ENCODE data around the gene INPP4B. TPM values are rescaled to one million over a fixed set of nuclear protein-coding genes. Genes with fewer than 3 reads are reported as not detected.
"Not testable (repeated sequence)": the region's sequence is repeated elsewhere in the genome, so short reads cannot be mapped to it uniquely, and the experiment has no call there.

INPP4B gene
- total RNA-seq, 1 donor from 2014 or later: 21.5 TPM

- ATAC-seq (no peak), DNase-seq (ENCODE audit: low spot score) (no peak)
- intact Hi-C loops (cut with DNase I): no loop called here
Observed at GRCh38 chr4:142523111-142523510, 323.0 kb downstream of the INPP4B start.

DNA sequence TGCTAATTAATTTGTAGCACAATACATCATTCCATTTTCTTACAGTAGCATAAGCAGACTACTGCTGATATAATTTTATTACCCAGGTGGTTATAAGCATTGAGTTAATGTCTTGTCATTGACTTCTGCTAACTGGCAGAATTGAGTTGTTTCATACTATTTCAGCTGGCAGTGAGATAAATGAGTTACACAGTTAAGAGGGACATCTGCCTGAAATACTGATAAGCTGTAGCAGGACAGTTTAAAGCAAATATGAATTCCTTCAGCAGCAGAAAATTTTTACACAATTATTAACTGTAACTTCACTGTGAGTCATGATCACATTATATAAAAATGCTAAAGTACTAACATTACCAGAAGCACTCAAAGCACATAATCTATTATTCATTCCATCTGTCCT lies 326.8 kb downstream of the INPP4B start:
- intact Hi-C loops (cut with DNase I): no loop called here
- DNase-seq (ENCODE audit: low spot score) (no peak), ATAC-seq (no peak)

DNA sequence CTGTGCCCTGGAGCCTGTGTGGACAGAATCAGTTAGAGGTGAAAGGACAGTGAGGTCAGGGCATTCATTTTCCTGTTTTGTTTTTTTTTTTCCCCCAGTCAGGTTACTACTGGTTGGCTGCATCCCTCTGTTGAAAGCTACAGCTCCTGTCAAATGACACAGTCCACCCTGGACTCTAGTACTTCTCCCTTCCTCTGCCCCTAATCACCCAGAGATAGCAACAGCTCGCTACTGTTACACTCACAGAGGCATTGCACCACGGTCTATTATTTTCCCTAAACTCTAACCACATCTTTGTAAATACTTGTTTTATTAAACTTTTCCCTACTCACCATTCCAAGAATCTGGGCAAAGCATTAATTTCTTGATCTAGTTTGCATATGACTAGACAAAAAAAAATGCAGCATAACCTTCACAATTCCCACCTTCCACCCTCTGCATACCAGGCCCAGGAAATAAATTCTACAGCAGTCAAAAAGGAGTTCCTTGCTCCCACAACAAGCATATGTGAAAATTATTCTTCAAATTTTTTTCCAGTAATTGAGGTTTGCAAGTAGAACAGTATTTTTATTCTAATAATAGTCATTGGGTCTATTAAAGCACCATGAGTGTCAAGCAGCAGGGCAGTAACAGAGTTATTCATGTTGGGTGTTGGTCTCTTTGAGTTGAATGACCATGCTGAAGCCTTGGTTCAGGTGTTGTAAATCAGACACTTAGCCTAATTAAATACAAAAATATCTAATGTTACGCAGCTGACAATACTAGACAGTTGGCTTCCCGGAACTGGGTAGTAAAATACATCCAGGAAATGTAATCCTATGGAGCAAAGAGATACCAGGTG lies 329.2 kb downstream of the INPP4B start:
- intact Hi-C loops (cut with DNase I): no loop called here
- peak; percentile 61 for ATAC-seq
- no peak for DNase-seq (ENCODE audit: low spot score)

- intact Hi-C loops (cut with DNase I): no loop called here
- DNase-seq (ENCODE audit: low spot score) (no peak), ATAC-seq (no peak)
Observed at GRCh38 chr4:142512161-142512560, 333.9 kb downstream of the INPP4B start.

GRCh38 chr4:142509881-142510280 lies 336.2 kb downstream of the INPP4B start:
- intact Hi-C loops (cut with DNase I): no loop called here
- ATAC-seq (no peak), DNase-seq (ENCODE audit: low spot score) (no peak)

- not testable (repeated sequence) for ATAC-seq
Observed at GRCh38 chr4:142509381-142509780, 336.7 kb downstream of the INPP4B start.

DNA sequence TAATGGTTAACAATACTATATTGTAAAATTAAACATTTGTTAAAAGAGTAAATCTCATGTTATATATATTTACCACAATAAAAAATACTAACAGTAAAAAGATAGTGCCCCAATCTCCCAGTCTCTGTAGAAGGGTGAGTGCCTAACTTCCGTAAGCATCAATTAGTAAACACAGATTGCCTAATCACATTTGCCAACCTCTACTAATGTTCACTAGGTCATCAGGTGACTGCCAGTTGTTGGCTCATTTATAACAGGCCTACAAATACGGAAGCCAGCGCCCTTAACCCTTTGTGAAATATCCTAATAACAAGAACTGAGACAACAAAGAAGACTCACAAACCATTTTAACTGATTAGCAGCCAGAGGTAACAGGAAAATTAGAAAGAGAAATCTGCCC lies 345.1 kb downstream of the INPP4B start:
- intact Hi-C loops (cut with DNase I): no loop called here
- DNase-seq (ENCODE audit: low spot score) (no peak), ATAC-seq (no peak)

More at GRCh38 chr4:142509381-142509780, 336.7 kb downstream of the INPP4B start:
- DNase-seq (ENCODE audit: low spot score); intact Hi-C loops (cut with DNase I): not testable (repeated sequence)

GRCh38 chr4:142497606-142498005 lies 348.5 kb downstream of the INPP4B start:
- ATAC-seq (no peak), DNase-seq (ENCODE audit: low spot score) (no peak)
- intact Hi-C loops (cut with DNase I): no loop called here

DNA sequence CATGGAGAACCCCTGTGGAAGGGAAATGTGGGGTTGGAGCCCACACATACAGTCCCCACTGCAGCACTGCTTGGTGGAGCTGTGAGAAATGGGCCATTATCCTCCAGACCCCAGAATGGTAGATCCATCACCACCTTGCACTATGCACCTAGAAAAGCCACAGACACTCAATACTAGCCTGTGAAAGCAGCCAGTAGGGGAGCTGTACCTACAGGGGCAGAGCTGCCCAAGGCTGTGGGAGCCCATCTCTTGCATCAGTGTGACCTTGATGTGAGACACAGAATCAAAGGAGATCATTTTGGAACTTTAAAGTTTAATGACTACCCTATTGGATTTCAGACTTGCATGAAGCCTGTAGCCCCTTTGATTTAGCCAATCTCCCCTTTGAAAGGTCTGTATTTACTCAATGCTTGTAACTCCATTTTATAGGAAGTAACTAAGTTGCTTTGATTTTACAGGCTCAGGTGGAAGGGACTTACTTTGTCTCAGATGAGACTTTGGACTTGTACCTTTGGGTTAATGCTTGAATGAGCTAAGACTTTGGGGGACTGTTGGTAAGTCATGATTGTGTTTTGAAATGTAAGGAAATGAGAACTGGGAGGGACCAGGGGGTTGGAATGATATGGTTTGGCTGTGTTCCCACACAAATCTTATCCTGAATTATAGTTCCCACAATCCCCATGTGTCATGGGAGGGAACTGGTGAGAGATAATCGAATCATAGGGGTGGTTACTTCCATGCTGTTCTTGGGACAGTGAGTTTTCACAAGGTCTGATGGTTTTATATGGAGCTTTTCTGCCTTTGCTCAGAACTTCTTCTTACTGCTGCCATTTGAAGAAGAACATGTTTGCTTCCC lies 352.6 kb downstream of the INPP4B start:
- ATAC-seq: no peak
- intact Hi-C loops (cut with DNase I): no loop called here
- no peak for DNase-seq (ENCODE audit: low spot score)

DNA sequence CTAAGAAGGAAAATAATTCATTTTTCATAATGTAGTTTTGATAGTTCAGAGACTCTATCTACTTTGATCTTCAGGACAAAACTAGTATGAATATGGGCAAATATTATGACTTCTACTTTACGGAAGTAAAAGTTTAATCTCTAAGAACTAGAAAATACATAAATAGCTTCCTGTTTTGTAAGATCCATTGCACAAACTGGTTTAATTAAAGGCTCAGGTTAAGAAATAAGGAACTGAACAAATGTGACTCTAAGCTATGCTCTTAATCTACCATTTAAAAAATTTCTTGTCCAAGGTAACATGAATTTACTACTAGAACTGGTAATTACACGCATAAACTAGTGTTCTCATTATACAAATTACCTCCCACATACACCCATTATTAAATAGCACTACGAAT lies 360.6 kb downstream of the INPP4B start:
- ATAC-seq: no peak
- DNase-seq (ENCODE audit: low spot score): no peak
- intact Hi-C loops (cut with DNase I): no loop called here

- DNase-seq (ENCODE audit: low spot score) (no peak), ATAC-seq (no peak)
- intact Hi-C loops (cut with DNase I): no loop called here
Observed at GRCh38 chr4:142480244-142480643, 365.9 kb downstream of the INPP4B start.

GRCh38 chr4:142475663-142476062 lies 370.4 kb downstream of the INPP4B start:
- DNase-seq (ENCODE audit: low spot score): no peak
- ATAC-seq: no peak
- intact Hi-C loops (cut with DNase I): no loop called here

DNA sequence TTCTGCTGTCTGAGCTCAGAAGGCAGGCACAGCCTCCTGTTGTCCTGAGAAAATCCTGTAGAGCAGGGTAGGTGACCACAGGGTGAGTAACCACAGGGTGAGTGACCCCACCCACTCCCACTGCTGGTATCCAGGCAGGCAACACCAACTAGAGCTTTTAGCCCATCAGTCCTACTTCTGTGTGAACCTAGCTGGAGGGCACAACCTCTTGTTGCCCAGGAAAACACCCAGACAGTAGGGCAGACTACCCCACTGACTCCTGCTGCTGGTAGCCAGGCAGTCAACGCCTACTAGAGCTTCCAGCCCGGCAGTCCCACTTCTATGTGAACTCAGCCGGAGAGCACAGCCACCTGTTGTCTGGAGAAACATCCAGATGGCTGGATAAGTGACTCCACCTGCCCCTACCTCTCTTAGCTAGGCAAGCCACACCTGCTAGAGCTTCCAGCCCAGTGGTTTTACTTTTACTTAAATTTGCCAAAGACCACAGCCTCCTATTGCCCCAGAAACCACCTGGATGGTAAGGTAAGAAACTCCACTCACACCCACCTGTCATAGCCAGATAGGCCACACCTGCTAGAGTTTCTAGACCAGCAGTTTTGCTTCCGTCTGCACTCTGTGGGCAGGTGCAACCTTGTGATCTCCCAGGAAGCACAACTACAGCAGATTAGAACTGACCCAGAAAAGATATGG lies 371.6 kb downstream of the INPP4B start:
- intact Hi-C loops (cut with DNase I): no loop called here
- ATAC-seq (peak; percentile 26), DNase-seq (ENCODE audit: low spot score) (no peak)

DNA sequence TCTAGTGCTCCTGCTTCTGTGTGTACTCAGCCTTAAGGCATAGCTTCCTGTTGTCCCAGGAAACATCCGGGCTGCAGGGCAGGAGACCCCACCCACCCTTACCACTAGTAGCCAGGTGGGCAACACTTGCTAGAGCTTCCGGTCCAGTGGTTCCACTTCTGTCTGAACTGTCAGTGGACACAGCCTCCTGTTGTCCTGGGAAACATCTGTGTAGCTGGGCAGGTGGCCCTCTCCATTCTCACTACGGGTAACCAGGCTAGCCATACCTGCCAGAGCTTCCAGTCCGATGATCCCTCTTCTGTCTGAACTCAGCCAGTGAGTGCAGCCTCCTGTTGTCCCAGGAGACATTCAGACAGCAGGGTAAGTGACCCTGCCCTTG lies 372.2 kb downstream of the INPP4B start:
- intact Hi-C loops (cut with DNase I): no loop called here
- ATAC-seq (no peak), DNase-seq (ENCODE audit: low spot score) (no peak)

- ATAC-seq (peak; percentile 17), DNase-seq (ENCODE audit: low spot score) (no peak)
- intact Hi-C loops (cut with DNase I): no loop called here
Observed at GRCh38 chr4:142473218-142473959, 372.7 kb downstream of the INPP4B start.

DNA sequence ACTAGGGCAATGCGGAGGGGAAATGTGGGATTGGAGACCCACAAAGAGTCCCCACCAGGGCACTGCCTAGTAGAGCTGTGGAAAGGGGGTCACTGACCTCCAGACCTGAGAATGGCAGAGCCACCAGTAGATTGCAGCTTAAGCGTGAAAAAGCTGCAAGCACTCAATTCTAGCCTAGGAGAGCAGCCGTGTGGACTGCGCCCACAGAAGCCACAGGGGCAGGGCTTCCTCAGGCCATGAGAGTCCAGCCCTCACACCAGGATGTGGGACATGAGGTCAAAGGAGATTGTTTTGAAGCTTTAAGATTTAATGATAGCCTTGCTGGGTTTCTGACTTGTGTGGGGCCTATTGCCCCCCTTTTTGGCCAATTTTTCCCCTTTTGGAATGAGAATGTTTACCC lies 379.0 kb downstream of the INPP4B start:
- intact Hi-C loops (cut with DNase I): no loop called here
- DNase-seq (ENCODE audit: low spot score) (no peak), ATAC-seq (no peak)

DNA sequence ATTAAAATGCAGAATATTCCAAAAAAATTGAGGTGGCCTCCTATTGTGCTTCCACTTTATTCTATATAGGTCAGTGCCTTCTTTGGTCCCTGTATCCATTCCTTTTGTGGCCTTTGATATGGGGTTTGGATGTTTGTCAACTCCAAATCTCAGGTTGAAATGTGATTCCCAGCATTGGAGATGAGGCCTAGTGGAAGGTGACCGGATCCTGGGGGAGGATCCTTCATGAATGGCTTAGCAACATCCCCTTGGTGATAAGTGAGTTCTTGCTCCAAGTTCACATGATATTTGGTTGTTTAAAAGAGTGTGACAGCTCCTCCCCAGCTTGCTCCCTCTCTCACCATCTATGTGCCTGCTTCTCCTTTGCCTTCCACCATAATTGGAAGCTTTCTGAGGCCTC lies 380.6 kb downstream of the INPP4B start:
- no peak for DNase-seq (ENCODE audit: low spot score)
- no peak for ATAC-seq
- intact Hi-C loops (cut with DNase I): no loop called here

GRCh38 chr4:142463206-142463605 lies 382.9 kb downstream of the INPP4B start:
- ATAC-seq (no peak), DNase-seq (ENCODE audit: low spot score) (no peak)
- intact Hi-C loops (cut with DNase I): no loop called here
